VCaP (cell line): Measurements from ENCODE around the gene NUDT16L1.

ENCODE experiments used
- H3K27ac ChIP-seq: fragments of 450-650 bp; 2 replicates; pipeline ENCODE4 v1.5.1; 2017
- TF ChIP-seq, protein P1 (sequence below): fragments of 450-650 bp; conservative IDR thresholded peaks from 2 replicates; pipeline ENCODE4 v1.5.1; 2017; ENCODE audit warnings: mild to moderate bottlenecking, moderate library complexity

Gene NUDT16L1

DNA sequence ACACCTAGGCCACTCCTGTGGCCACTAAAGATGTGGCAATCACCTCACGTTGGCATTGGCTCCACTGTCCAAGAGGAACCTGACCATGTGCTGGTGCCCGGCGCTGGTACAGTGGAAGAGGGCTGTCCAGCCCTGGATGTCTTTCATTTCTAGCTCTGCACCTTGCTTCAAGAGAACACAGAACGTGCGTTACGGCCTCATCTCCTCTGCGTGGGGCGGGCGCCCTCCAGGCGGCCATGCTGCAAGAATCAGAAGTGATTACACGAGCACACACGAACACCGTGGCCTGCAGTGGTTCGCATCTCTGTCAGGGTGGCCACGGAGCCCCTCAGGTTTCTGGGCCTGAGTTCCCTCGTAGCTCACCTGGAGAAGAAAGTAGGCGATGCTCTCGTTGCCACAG lies 33.3 kb downstream of the NUDT16L1 start:
- no peak overlapping the region for H3K27ac ChIP-seq
- TF ChIP-seq, protein P1, sequence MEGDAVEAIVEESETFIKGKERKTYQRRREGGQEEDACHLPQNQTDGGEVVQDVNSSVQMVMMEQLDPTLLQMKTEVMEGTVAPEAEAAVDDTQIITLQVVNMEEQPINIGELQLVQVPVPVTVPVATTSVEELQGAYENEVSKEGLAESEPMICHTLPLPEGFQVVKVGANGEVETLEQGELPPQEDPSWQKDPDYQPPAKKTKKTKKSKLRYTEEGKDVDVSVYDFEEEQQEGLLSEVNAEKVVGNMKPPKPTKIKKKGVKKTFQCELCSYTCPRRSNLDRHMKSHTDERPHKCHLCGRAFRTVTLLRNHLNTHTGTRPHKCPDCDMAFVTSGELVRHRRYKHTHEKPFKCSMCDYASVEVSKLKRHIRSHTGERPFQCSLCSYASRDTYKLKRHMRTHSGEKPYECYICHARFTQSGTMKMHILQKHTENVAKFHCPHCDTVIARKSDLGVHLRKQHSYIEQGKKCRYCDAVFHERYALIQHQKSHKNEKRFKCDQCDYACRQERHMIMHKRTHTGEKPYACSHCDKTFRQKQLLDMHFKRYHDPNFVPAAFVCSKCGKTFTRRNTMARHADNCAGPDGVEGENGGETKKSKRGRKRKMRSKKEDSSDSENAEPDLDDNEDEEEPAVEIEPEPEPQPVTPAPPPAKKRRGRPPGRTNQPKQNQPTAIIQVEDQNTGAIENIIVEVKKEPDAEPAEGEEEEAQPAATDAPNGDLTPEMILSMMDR: no peak

DNA sequence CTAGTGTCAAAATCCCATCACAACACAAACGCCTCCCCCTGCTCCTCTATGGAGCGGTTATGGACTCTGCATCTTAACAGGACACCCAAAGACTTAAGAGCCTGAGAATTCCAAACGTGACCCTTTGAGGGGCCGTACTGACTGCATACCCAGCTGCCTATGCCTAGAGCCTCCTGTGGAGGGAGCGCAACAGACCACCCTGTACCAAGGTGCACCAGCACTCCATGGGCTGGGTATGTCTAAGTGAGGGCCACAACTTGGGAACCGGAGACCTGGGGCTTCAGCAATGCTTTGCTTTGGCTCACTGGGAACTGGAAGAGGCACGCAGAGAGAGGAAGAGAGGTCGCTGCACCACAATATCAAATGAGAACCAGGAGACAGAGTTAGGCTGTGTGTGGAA lies 35.3 kb downstream of the NUDT16L1 start:
- H3K27ac ChIP-seq: no peak overlapping the region
- TF ChIP-seq, protein P1: no peak

DNA sequence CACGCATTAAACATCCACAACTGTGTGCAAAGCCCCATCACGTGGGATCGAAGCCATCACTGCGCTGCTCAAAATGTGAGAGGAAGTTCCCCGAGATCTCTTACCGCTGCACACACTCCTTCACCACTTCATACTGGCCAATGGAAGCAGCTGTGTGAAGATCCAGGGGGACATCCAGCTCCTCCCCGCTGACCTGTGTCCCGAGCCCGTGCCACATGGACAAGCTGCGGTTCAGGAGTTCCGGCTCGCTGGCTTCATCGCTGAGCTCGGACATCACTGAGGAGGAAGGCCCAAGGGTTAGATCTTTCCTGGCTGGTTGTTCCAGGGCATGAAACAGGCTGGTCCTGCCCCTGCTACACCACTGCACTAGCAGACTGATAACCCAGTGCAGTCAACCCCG lies 36.5 kb downstream of the NUDT16L1 start:
- no peak overlapping the region for H3K27ac ChIP-seq
- TF ChIP-seq, protein P1: no peak

DNA sequence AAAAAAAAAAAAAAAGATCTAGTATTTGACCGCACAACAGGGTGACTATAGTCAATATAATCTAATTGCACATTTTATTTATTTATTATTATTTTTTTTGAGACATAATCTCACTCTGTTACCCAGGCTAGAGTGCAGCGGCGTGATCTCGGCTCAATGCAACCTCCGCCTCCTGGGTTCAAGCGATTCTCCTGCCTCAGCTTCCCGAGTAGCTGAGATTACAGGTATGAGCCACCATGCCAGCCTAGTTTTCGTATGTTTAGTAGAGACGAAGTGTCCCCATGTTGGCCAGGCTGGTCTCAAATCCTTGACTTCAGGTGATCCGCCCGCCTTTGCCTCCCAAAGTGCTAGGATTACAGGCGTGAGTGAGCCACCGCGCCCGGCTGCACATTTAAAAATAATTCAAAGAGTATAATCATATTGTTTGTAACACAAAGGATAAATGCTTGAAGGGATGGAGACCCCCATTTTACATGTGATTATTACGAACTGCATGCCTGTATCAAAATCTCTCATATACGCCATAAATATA lies 39.9 kb downstream of the NUDT16L1 start:
- H3K27ac ChIP-seq: peak overlapping the region; percentile 79
- TF ChIP-seq, protein P1: no peak

DNA sequence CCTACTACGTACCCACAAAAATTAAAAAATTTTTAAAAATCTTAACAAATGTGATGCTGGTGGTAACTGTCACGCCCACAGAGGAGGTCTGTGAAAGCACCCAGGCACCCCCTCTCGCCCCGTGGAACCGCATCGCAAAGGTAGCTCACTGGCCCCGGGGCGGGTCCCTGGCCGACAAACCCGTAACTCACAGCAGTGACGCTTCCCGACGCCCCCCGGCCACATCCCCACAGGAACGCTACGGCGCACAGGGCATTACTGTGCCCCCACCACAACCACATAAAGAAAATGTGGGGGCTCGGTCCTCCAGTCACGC lies 40.3 kb downstream of the NUDT16L1 start:
- peak overlapping the region; percentile 79 for H3K27ac ChIP-seq
- TF ChIP-seq, protein P1: no peak

DNA sequence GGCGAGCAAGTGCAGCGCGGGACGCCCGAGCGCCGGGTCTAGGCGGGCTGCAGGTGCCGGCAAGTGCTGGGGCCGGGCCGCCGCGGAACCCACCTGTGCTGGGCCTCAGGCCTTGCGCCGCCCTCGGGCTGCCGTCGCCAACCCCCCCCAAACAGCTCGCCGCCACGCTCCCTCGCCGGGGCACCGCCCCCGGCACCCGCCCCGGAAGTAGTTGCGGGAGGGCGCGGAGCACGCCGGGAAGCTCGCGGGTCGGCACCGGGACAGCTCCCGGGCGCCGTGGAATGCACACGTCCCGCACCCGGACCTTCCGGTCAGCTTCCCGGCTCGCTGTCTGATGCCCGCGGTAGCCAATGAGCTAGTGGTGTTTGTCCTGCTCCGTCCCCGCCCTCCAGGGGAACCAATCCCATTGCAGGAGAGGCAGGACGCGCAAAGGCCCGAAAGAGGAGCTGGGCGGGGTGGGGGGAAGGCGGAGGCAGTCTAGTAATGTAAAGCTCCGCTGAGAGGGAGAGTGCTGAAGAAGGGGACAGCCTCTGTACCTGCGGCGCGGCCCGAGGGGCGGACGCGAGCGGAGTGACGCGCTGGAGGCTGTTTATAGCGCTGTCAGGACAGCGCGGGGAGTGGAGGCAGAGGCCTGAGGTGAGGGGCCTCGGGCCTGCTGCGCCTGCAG lies 40.8 kb downstream of the NUDT16L1 start, which contains the start of the genes ANKS3 and DNAAF8:
ANKS3 (minus strand) TSS at position 209 of the 667 bp plus-strand sequence. CDS start 4,122 bp downstream, outside the sequence.
DNAAF8 (plus strand) TSS at position 475 of the 667 bp plus-strand sequence. CDS start 1,978 bp downstream, outside the sequence.
- TF ChIP-seq, protein P1: no peak
- peak within 1 kb of the TSS; percentile 79 for H3K27ac ChIP-seq

DNA sequence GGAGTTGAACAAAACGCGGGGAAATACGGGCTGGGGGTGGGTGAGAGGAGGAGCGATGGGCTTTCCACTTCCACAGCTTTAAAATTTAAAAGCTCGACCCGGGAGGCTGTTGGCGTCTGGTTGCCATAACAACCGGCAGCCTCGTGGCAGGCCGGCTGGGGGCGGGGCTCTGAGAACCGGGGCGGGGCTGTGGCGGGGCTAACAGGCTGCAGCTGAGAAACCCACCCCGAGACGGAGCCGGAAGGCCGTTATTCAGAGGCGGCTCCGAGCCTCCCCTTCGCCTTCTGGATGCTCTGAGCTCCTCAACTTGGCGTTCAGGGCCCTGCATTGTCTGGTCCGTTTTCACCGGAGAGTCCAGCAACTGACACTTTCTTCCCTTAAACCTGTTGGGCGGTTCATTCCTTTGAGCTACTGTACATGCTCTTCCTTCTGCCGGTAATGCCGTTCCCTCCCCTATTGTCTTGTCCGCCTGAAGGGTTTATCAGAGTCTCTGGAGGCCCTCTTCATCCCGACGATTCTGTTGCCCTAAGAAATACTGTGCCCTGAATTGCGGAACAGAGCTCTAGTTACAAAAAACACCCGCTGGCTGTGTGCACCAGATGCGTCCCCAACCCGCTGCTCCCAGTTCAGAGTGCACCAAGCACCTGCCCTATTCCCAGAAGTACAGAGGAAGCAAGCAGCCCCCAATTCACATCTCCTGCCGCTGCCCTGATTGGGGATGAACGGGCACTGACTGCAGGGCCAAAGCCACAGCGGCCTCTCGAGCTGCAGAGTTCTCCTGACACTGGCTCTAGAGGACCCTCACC lies 41.6 kb downstream of the NUDT16L1 start:
- TF ChIP-seq, protein P1: no peak

More for the DNA sequence above, 41.6 kb downstream of the NUDT16L1 start:
- H3K27ac ChIP-seq: peak overlapping the region; percentile 79
